Fibroblast of lung (primary cell): ENCODE results near the gene TTYH2.

Experiments used
- EZH2 ChIP-seq: IDR thresholded peaks from 2 replicates; pipeline ENCODE4 v1.5.1; 2012; ENCODE audit warnings: low read length, control low read depth, mild to moderate bottlenecking; ENCODE audit errors: missing control alignments
- TF ChIP-seq, protein P1 (sequence below), 2 donors: IDR thresholded peaks in 1 of 2; conservative IDR thresholded peaks in 1 of 2; 1 replicate in 1 of 2; 2 replicates in 1 of 2; pipeline ENCODE4 v1.5.1; 2011 to 2012; ENCODE audit warnings: low read length in 2 of 2, control low read depth in 1 of 2, inconsistent platforms in 1 of 2, low read depth in 1 of 2, mild to moderate bottlenecking in 1 of 2

DNA sequence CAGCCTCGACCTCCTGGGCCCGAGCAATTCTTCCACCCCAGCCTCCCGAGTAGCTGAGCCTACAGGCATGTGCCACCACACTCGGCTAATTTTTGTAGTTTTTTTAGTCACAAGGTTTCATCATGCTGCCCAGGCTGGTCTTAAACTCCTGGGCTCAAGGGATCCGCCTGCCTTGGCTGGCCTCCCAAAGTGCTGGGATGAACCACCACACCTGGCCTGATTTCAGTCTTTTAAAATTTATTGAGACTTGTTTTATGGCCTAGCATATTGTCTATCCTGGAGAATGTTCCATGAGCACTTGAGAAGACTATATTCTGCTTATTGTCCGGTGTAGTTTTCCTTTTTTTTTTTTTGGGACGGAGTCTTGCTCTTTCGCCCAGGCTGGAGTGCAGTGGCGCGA lies 79.1 kb downstream of the TTYH2 start:
- TF ChIP-seq, protein P1, sequence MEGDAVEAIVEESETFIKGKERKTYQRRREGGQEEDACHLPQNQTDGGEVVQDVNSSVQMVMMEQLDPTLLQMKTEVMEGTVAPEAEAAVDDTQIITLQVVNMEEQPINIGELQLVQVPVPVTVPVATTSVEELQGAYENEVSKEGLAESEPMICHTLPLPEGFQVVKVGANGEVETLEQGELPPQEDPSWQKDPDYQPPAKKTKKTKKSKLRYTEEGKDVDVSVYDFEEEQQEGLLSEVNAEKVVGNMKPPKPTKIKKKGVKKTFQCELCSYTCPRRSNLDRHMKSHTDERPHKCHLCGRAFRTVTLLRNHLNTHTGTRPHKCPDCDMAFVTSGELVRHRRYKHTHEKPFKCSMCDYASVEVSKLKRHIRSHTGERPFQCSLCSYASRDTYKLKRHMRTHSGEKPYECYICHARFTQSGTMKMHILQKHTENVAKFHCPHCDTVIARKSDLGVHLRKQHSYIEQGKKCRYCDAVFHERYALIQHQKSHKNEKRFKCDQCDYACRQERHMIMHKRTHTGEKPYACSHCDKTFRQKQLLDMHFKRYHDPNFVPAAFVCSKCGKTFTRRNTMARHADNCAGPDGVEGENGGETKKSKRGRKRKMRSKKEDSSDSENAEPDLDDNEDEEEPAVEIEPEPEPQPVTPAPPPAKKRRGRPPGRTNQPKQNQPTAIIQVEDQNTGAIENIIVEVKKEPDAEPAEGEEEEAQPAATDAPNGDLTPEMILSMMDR (conservative IDR thresholded peaks at IDR 0.05 in 1 of 2, IDR thresholded peaks at IDR 0.05 in 1 of 2; ENCODE audit: low read depth in 1 of 2, low read length in 2 of 2) = no peak
- no peak for TF ChIP-seq EZH2
